ENCODE measurements around the gene ROPN1.

ROPN1 gene

DNA sequence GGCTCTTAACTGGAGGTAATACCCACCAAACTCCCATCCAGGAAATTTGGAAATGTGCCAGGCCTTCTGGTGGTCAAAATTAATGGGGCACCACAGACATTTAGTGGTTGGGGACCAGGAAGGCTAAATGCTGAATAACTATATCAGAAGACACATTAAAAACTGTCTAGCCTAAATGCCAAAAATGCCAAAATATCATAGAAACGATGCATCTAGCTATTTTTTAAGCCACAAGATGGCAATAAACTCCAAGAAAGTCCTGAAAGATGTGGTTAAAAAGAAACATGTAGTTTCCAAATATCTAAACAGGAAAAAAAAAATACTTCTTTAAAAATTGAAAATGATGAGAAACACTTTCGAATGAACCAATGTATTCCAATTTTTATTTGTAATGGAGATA is 50.8 kb downstream of the ROPN1 start:
- DNase-seq, result no peak

GRCh38 chr3:123939706-123940105 is 52.2 kb downstream of the ROPN1 start:
- no peak for DNase-seq

DNA sequence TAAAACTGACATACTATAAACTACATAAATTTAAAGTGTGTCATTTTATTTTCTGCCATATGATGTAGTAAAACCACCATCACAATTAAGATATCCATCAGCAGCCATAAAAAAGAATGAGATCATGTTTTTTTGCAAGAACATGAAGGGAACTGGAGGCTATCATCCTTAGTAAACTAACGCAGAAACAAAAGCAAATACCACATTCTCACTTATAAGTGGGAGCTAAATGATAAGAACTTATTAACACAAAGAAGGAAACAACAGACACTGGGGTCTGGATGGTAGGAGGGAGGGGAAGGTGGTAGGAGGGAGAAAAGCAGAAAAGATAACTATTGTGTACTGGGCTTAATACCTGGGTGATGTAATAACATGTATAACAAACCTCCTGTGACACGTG is 55.5 kb downstream of the ROPN1 start:
- DNase-seq, result no peak

- DNase-seq, result no peak
These were observed 56.1 kb downstream of the ROPN1 start for GRCh38 chr3:123935830-123936229.

GRCh38 chr3:123934250-123934649 is 57.7 kb downstream of the ROPN1 start:
- no peak for DNase-seq

- no peak for DNase-seq
These were observed 61.5 kb downstream of the ROPN1 start for GRCh38 chr3:123930445-123930844.

DNA sequence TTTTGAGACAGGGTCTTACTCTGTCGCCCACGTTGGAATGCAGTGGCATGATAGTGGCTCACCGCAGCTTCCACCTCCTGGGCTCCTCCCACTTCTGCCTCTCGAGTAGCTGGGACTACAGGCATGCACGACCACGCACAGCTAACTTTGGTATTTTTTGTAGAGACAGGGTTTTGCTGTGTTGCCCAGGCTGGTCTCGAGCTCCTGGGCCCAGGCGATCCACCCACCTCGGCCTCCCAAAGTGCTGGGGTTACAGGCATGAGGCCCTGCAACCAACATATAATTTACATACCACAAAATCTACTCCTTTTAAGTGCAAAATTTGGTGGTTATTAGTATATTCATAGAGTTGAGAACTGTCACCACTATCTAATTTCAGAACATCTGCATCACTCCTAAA is 62.6 kb downstream of the ROPN1 start:
- DNase-seq, result no peak

DNA sequence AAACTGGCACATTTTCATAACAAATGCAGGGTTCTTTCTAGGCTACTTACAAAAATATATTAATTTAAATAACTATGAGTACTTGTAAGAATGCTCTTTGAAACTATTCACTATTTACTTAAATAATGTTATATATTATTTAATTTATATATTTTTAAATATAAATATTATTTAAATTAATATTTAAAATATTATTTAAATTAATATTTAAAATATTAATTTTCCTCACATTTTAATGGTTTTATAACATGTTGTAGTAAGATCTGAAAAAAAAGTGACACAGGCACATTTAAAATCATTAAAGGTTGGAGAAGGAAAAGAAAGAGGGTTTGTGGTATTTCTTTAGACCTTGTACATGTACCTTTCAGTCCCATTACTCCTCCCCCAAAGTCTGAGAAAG is 65.5 kb downstream of the ROPN1 start:
- no peak for DNase-seq

GRCh38 chr3:123920868-123921267 is 71.1 kb downstream of the ROPN1 start:
- no peak for DNase-seq

GRCh38 chr3:123920383-123920782 is 71.5 kb downstream of the ROPN1 start:
- DNase-seq, result no peak

- no peak for DNase-seq
These were observed 72.6 kb downstream of the ROPN1 start for GRCh38 chr3:123919353-123919752.

Data from NCI-H526 treated with DMSO at 0.1 percent for 48 hours (cell line).